Stimulated activated CD8-positive, alpha-beta memory T cell treated with anti-CD3 and anti-CD28 coated beads, Interleukin-7, amount 100 ng/mL, for 48 hours (primary cell): ENCODE results near the gene APOBEC3C.
"Not testable (repeated sequence)": the region's sequence is repeated elsewhere in the genome, so short reads cannot be mapped to it uniquely, and the experiment has no call there.

Experiments used
- DNase-seq, 2 donors: peaks; one replicate each; pipeline ENCODE4 v3.0.0-alpha.2; 2020; ENCODE audit warnings: low read depth in 1 of 2; ENCODE audit errors: extremely low read depth in 1 of 2

Gene APOBEC3C

DNA sequence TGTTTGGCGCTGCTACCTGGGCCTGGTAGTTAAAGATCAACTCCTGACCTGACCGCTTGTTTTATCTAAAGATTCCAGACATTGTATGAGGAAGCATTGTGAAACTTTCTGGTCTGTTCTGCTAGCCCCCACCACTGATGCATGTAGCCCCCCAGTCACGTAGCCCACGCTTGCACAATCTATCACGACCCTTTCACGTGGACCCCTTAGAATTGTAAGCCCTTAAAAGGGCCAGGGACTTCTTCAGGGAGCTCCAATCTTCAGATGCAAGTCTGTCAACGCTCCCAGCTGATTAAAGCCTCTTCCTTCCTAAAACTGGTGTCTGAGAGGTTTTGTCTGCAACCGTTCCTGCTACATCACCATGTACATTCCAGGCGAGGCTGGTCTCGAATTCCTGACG, 41.6 kb downstream of the APOBEC3C start:
- DNase-seq = no peak

DNA sequence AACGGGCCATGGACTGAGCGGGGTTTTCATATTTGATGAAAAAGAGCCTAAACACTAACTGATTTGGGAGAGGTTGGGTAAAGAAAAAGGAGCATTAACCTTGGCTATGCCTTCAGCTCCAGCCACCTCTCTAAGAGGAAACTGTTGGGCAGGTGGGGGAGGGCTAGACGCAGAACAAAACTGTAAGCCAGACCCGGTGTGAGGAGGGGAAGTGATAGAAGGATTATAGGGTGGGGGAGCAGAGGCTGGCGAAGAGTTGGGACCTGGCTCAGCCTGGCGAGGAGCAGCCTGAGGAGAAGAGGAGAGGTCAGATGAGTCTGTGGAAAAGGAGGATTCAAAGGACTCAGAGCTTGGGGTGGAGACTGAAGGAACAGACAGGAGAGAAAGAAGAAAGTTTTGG, 47.2 kb downstream of the APOBEC3C start:
- DNase-seq = not testable (repeated sequence)

DNA sequence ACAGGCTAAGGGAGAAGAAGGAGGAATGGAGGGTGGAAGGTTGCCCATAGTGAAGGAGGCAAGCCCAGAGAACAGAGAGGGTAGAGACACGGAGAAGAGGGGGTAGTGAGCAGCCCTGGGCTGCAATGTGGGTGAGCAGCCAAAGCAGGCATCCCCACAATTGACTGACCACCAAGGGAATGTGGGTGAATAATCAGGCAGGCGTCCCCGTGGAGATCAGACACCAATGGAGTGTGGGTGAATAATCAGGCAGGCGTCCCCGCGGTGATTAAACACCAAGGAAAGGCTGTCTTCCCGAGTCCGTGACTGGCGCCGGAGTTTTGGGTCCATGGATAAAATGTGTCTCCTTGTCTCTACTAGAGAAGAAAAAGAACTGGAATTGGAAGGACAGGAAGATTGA, 47.9 kb downstream of the APOBEC3C start:
- not testable (repeated sequence) for DNase-seq

DNA sequence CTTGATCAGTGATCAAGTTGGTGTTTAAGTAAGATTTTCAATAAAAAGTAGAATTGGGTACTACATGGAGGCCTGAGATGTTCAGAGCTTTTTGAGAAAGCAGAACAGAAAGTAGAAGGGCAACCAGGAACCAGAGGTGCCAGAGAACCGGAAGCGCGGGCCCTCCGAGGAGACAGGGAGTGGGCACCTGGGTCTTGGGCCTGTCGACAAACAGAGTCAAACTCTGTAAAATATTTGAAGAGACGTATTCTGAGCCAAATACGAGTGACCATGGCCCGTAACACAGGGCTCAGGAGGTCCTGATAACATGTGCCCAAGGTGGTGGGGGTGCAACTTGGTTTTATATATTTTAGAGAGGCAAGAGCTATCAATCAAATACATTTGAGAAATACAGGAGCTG, 49.8 kb downstream of the APOBEC3C start:
- DNase-seq = not testable (repeated sequence)

DNA sequence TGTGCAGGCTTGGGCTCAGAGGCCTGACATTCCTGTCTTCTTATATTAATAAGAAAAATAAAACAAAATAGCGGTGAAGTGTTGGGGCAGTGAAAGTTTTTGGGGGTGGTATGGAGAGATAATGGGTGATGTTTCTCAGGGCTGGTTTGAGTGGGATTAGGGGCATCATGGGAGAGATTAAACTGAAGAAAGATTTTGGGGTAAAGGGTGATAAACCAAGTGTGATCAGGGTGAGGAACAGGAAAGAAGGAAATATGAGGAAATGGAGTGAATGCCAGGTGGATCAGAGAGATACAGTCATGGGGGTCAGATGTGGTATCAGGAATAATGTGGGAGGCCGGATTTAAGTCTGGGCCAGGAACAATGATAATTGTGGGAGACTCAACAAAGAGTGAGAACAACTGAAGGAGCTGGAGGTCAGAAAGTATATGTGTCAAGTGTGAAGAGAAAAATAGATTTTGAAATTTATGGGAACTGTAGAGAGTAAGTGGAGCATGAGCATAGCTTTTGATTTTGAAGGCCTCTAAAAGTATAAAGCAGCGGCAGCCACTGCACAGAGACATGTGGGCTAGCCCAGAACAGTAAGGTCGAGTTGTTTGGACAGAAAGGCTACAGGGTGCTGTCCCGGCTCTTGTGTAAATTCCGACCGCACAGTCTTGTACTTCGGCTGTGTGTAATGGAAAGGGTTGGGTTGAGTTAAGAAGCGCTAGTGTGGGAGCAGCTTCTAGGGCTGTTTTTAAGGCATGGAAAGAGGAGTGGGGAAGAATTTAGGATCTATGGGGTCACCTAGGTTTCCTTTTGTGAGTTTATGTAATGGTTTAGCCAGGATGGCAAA, 52.6 kb downstream of the APOBEC3C start:
- not testable (repeated sequence) for DNase-seq

DNA sequence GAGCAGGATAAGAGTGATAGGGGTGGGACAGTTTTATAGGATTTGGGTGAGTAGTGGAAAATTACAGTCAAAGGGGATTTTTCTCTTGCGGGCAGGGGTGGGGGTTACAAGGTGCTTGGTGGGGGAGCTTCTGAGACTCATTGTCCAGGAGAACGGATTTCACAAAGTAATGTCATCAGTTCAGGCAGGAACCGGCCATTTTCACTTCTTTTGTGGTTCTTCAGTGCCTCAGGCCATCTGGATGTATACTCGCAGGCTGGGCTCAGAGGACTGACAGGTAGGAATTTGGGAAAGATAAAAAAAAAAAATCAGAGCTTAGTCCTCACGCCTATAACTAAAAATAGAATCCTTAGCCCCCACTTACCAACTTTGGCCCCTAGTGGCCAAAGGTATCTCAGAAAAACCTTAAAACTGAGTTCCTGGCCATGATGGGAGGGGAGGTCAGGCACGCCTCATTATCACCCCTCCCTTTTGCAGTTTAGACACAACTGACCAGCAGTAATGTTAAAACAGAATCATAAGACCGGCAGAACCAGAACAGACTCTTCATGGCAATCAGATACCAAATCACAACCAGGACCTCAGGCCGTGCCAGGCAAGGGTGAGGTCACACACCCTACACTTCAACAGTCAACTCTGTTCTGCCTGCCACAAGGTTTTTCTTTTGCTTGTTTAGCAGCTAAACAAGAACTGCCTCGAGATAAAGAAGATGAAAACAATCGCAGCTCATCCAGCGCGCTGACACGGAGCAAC, 54.2 kb downstream of the APOBEC3C start:
- DNase-seq = no peak
